NCI-H2081 treated with DMSO at 0.1 percent for 48 hours (cell line): ENCODE data around the gene CAPN2.
"Not testable (repeated sequence)": the region's sequence is repeated elsewhere in the genome, so short reads cannot be mapped to it uniquely, and the experiment has no call there.

ENCODE experiments used
- DNase-seq: peaks from one replicate; lab custom pipeline; 2025; lab: John Stamatoyannopoulos, UW

The CAPN2 gene

GRCh38 chr1:223717123-223717522 is 4.8 kb downstream of the CAPN2 start:
- DNase-seq, result no peak

- no peak for DNase-seq
These were observed 5.5 kb downstream of the CAPN2 start for GRCh38 chr1:223717695-223718363.

GRCh38 chr1:223718850-223719249 is 6.5 kb downstream of the CAPN2 start:
- DNase-seq, result no peak

GRCh38 chr1:223720971-223721591 is 8.7 kb downstream of the CAPN2 start:
- no peak for DNase-seq

GRCh38 chr1:223721658-223722607 is 9.6 kb downstream of the CAPN2 start:
- DNase-seq, result no peak

GRCh38 chr1:223723351-223723904 is 11.1 kb downstream of the CAPN2 start:
- no peak for DNase-seq

- no peak for DNase-seq
These were observed 12.0 kb downstream of the CAPN2 start for GRCh38 chr1:223724376-223724775.

GRCh38 chr1:223725578-223725977 is 13.2 kb downstream of the CAPN2 start:
- DNase-seq, result no peak

- no peak for DNase-seq
These were observed 14.2 kb downstream of the CAPN2 start for GRCh38 chr1:223726380-223727001.

GRCh38 chr1:223727541-223727940 is 15.2 kb downstream of the CAPN2 start:
- no peak for DNase-seq

GRCh38 chr1:223729906-223730305 is 17.6 kb downstream of the CAPN2 start:
- no peak for DNase-seq

GRCh38 chr1:223730479-223731132 is 18.3 kb downstream of the CAPN2 start:
- no peak for DNase-seq

GRCh38 chr1:223731133-223731770 is 18.9 kb downstream of the CAPN2 start:
- no peak for DNase-seq

GRCh38 chr1:223732993-223733798 is 20.9 kb downstream of the CAPN2 start:
- DNase-seq, result peak; percentile 44

GRCh38 chr1:223733898-223734852 is 21.8 kb downstream of the CAPN2 start:
- no peak for DNase-seq

- not testable (repeated sequence) for DNase-seq
These were observed 24.3 kb downstream of the CAPN2 start for GRCh38 chr1:223736638-223737037.

- DNase-seq, result no peak
These were observed 25.0 kb downstream of the CAPN2 start for GRCh38 chr1:223737342-223737741.

GRCh38 chr1:223738465-223739365 is 26.4 kb downstream of the CAPN2 start:
- no peak for DNase-seq
